ENCODE results near the gene CREB3L1.

The CREB3L1 gene

DNA sequence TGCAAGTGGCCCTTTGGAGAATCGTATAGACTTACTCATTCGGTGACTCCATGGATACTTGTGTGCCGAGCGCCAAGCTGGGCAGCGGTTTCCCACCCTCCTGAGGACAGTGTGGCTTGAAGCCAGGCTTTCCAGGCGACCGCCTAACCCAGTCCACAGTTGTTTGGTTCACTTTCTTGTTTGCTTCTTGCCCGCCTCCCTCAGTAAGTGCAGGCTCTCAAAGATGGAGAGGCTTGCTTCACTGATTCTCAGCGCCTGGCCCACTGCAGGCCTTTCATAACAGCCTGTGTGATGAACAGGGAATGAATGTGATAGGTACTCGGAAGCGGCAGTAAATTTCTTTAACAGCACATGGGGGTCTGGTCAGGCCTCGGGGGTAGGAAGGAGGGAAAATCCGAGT, 92.8 kb downstream of the CREB3L1 start:
- no peak for DNase-seq (ENCODE audit: low read depth)
- H3K4me3 ChIP-seq (ENCODE audit: low read depth, low read length): no peak overlapping the region
- TF ChIP-seq, protein P1, sequence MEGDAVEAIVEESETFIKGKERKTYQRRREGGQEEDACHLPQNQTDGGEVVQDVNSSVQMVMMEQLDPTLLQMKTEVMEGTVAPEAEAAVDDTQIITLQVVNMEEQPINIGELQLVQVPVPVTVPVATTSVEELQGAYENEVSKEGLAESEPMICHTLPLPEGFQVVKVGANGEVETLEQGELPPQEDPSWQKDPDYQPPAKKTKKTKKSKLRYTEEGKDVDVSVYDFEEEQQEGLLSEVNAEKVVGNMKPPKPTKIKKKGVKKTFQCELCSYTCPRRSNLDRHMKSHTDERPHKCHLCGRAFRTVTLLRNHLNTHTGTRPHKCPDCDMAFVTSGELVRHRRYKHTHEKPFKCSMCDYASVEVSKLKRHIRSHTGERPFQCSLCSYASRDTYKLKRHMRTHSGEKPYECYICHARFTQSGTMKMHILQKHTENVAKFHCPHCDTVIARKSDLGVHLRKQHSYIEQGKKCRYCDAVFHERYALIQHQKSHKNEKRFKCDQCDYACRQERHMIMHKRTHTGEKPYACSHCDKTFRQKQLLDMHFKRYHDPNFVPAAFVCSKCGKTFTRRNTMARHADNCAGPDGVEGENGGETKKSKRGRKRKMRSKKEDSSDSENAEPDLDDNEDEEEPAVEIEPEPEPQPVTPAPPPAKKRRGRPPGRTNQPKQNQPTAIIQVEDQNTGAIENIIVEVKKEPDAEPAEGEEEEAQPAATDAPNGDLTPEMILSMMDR (IDR thresholded peaks at IDR 0.05; ENCODE audit: insufficient read depth, low read depth, low read length, missing control alignments): no peak

All from GM12865 (cell line).